Epithelial cell of esophagus (primary cell): ENCODE results near the gene MYCBP2.
A peak's percentile ranks its signal among the peaks of the same experiment; 100 is the strongest.

Experiments
- DNase-seq: peaks from one replicate; pipeline ENCODE4 v3.0.0; 2010; ENCODE audit warnings: low read depth
- H3K4me3 ChIP-seq: 2 replicates; pipeline ENCODE4 v1.5.1; 2011; ENCODE audit warnings: mild to moderate bottlenecking, low read length, control low read depth
- CTCF ChIP-seq: IDR thresholded peaks from 2 replicates; pipeline ENCODE4 v1.5.1; 2011; ENCODE audit warnings: low read depth, mild to moderate bottlenecking, low read length, control low read depth, inconsistent platforms; ENCODE audit not compliant: insufficient read depth; ENCODE audit errors: missing control alignments

The MYCBP2 gene

DNA sequence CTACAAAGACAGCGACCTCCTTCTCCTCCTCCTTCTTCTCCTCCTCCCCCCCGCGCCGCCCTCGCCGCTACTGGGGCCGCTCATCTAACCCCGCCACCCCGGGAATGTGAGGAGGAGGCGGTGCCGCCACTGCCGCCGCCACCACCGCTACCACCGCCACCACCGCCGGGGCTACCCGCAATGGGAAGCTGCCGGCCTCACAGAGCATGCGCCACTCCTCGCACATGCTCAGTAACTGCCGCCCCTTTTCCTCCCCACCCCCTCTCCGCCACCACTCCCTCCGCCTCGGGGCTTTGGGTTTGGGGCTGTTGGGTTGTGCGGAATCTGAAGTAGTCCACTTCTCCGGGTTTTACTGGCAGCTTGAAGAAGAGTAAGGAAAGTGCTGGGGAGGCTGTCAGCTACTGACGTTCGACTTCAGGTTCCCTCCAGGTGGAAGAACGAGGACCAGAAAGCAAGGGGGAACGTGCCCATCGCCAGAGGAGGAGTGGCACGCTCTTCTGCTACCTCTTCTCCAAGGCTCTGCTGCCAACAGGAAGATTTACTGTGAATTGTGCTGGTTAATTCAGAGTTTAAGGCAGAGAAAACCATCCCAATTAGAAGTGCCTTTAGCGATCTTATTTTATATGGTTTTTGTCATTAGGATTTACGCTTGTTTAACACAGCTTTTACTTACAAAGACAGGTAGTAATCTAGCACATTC lies at the start of gene MYCBP2:
Gene MYCBP2, minus strand, starts transcription at position 190 of the 700 bp plus-strand sequence. CDS start 319 bp downstream, outside the sequence.
- no peak for TF ChIP-seq CTCF
- peak; percentile 100 for DNase-seq
- peak within 1 kb of the TSS; percentile 82 for H3K4me3 ChIP-seq

DNA sequence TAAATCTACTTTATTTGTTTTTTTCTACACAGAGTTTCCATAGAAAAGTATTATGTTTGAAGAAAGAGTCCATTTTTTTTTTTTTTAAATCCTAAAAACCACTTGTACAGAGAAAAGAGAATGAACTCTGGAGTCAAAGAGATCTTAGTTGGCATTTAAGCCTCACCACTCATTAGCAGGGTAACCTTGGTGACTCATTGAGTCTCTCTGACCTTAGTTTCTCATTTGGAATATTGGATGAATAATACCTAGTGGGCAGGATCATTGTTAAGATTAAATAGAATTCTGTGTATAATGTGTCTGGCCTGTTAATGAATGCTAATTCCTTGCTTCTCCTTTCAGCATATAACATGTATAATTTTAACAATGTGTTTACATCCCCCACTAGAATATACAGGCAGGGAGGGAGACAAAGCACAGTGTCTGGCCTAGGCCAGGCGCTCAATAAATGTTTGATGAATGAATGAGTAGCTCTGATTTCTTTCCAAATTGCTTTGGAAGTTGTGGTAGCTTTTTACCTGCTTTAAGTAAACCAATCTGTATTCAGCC lies 48.7 kb upstream of the MYCBP2 start:
- peak; percentile 26 for DNase-seq
- no peak for TF ChIP-seq CTCF
- H3K4me3 ChIP-seq, result no peak overlapping the region

DNA sequence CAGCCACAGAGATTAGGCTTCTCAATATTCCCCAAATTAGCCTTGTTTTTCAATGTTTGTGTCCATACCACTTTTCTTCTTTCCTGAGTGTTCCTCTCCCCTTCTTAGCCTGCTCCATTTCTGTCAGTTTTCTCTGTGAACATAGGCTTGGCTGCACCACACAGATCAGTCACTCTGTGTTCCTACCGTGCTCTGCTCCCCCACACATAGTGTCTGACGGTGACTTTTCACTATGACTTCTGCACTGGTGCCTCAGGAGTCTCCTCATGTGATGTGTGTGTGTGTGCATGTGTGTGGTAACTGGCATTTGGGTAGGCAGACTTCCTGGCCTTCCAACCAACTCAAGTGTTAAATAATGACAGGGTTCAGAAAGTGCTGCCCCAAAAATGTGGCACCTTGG lies 47.9 kb upstream of the MYCBP2 start:
- DNase-seq, result no peak

DNA sequence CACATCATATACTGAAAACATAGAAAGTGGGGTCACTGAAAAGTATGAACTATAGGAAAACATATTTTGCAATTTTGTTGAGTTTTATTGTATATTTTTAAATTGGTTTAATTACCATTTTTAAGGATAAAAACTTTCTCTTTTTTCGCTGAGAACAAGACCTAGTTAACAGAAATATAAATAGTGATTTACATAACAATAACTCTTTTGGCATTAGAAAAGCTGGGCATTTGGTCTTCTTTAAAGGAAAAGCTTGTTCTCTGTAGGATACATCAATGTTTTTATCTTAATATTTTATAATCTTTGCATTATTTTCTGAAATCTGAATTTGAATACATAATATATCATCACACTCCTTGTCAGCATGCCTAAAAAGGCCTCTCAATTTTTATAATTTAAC lies 47.4 kb upstream of the MYCBP2 start:
- TF ChIP-seq CTCF, result no peak
- no peak for DNase-seq
- no peak overlapping the region for H3K4me3 ChIP-seq

More for the DNA sequence above, 47.9 kb upstream of the MYCBP2 start:
- TF ChIP-seq CTCF, result no peak
- H3K4me3 ChIP-seq, result no peak overlapping the region

DNA sequence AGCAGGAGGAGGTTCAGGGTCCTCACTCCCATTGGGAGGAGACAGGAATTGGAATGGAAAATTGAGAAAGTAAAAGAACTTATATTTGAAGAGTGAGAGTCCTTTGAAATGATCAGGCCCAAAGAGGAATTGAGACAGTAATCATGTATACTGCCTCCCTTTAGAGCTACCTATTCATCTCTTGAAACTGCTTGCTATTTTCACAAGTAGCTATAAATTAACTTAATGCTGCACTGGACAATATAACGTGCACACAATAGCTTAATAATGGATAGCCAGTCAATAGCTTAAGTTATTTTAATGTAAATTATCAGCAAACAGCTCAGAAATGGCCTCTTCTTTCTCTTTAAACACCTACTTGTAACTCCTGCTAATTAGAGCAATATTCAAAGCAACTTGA lies 46.6 kb upstream of the MYCBP2 start:
- TF ChIP-seq CTCF, result no peak
- H3K4me3 ChIP-seq, result no peak overlapping the region
- DNase-seq, result no peak

DNA sequence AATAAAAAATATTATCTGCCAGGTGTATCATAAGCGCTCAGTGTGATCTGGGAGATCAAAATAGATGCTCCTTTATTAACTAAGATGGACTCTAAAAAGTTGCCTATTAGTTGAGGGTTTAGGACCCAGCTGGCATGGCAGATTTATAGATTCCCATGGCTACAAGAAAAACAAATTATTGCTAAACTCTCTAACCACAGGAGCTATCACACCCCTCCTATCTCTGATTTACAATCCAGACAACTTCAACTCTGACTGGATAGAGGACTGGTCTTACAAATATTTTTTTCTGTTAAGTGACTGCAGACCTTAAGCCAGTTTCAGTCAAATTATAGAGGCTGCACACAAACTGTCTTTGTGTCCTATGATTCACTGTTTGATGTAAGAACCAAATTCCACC lies 45.4 kb upstream of the MYCBP2 start:
- DNase-seq, result no peak
- no peak for TF ChIP-seq CTCF
- no peak overlapping the region for H3K4me3 ChIP-seq

GRCh38 chr13:77370888-77371287 lies 44.0 kb upstream of the MYCBP2 start:
- DNase-seq, result no peak
- TF ChIP-seq CTCF, result no peak

More at GRCh38 chr13:77370888-77371287, 44.0 kb upstream of the MYCBP2 start:
- no peak overlapping the region for H3K4me3 ChIP-seq
